Loucy (cell line): Measurements from ENCODE around the gene CCDC51.

Source experiments
- H2AFZ ChIP-seq: fragments of 200-600 bp; sonication (generic); 2 replicates; pipeline ENCODE4 v1.6.0; 2016; ENCODE audit warnings: antibody characterized with exemption, mild to moderate bottlenecking, low read length, moderate library complexity
- H3F3A ChIP-seq: fragments of 200-600 bp; 2 replicates; pipeline ENCODE4 v1.6.0; 2016; ENCODE audit warnings: antibody characterized with exemption, low read depth, mild to moderate bottlenecking
- H3K27me3 ChIP-seq: fragments of 200-600 bp; sonication (generic); 2 replicates; pipeline ENCODE4 v1.6.1; 2014; ENCODE audit warnings: low read length, mild to moderate bottlenecking; ENCODE audit not compliant: insufficient read depth, poor library complexity, severe bottlenecking
- H3K36me3 ChIP-seq: fragments of 200-600 bp; sonication (generic); 2 replicates; pipeline ENCODE4 v1.6.1; 2016; ENCODE audit warnings: low read length; ENCODE audit not compliant: insufficient read depth
- H3K4me1 ChIP-seq: fragments of 200-600 bp; sonication (generic); 2 replicates; pipeline ENCODE4 v1.5.1; 2014; ENCODE audit warnings: low read length, mild to moderate bottlenecking; ENCODE audit not compliant: insufficient read depth, poor library complexity, severe bottlenecking
- H3K4me2 ChIP-seq: fragments of 200-600 bp; sonication (generic); 2 replicates; pipeline ENCODE4 v1.6.0; 2014; ENCODE audit warnings: antibody characterized with exemption, low read length, low read depth, mild to moderate bottlenecking; ENCODE audit not compliant: poor library complexity, severe bottlenecking
- H3K4me3 ChIP-seq: fragments of 200-600 bp; sonication (generic); 2 replicates; pipeline ENCODE4 v1.5.1; 2014; ENCODE audit warnings: low read length, mild to moderate bottlenecking, mixed read lengths; ENCODE audit not compliant: poor library complexity, severe bottlenecking
- H3K79me2 ChIP-seq: fragments of 200-600 bp; sonication (generic); 2 replicates; pipeline ENCODE4 v1.6.1; 2014; ENCODE audit warnings: low read length; ENCODE audit not compliant: insufficient read depth
- H3K9ac ChIP-seq: fragments of 200-600 bp; sonication (generic); 2 replicates; pipeline ENCODE4 v1.6.0; 2014; ENCODE audit warnings: mild to moderate bottlenecking, low read depth, low read length, moderate library complexity; ENCODE audit not compliant: poor library complexity, severe bottlenecking
- H3K9me2 ChIP-seq: fragments of 200-600 bp; sonication (generic); replicated peaks from 2 replicates; pipeline ENCODE4 v1.6.1; 2016; ENCODE audit warnings: low read depth, low read length, mixed read lengths
- H3K9me3 ChIP-seq: fragments of 200-600 bp; sonication (generic); 2 replicates; pipeline ENCODE4 v1.6.1; 2014; ENCODE audit warnings: mild to moderate bottlenecking, antibody characterized with exemption, low read length, low read depth; ENCODE audit not compliant: insufficient read depth
- H4K20me1 ChIP-seq: fragments of 200-600 bp; sonication (generic); 2 replicates; pipeline ENCODE4 v1.6.0; 2014; ENCODE audit warnings: antibody characterized with exemption, low read length, mild to moderate bottlenecking; ENCODE audit not compliant: insufficient read depth, poor library complexity, severe bottlenecking
- CTCF ChIP-seq: fragments of 200-600 bp; sonication (generic); conservative IDR thresholded peaks from 2 replicates; pipeline ENCODE4 v1.5.1; 2014; ENCODE audit warnings: mild to moderate bottlenecking, antibody characterized with exemption, low read length
- EZH2phosphoT487 ChIP-seq: fragments of 200-600 bp; IDR thresholded peaks from 2 replicates; pipeline ENCODE4 v1.6.1; 2018; ENCODE audit warnings: antibody characterized with exemption, mild to moderate bottlenecking, moderate library complexity, borderline replicate concordance

Gene CCDC51

GRCh38 chr3:48399387-48400172 is 40.3 kb downstream of the CCDC51 start:
- Histone ChIP-seq H3K4me2 (no peak overlapping the region), H3K36me3 (peaks cover 12% of the 10 kb centered on the region; the same call in 1 of the 2 replicates), H3K9me3 (no peaks in the 10 kb centered on the region), H3K4me3 (no peak overlapping the region), H3K9me2 (no peaks in the 10 kb centered on the region), H3F3A (no peaks in the 10 kb centered on the region), H2AFZ (no peak overlapping the region), H3K9ac (no peak overlapping the region), H3K79me2 (no peaks in the 10 kb centered on the region), H3K27me3 (no peaks in the 10 kb centered on the region), H4K20me1 (no peaks in the 10 kb centered on the region), H3K4me1 (peaks cover 12% of the 10 kb centered on the region)
- no peak for TF ChIP-seq CTCF
- no peak for TF ChIP-seq EZH2phosphoT487

GRCh38 chr3:48398701-48399386 is 41.1 kb downstream of the CCDC51 start:
- H3K4me2 ChIP-seq, result no peak overlapping the region
- H3K9me3 ChIP-seq, result no peaks in the 10 kb centered on the region
- no peaks in the 10 kb centered on the region for H3K9me2 ChIP-seq
- TF ChIP-seq EZH2phosphoT487, result no peak
- no peak for TF ChIP-seq CTCF
- no peak overlapping the region for H2AFZ ChIP-seq
- H3K4me1 ChIP-seq, result peaks cover 12% of the 10 kb centered on the region
- H3K4me3 ChIP-seq, result no peak overlapping the region
- no peaks in the 10 kb centered on the region for H3K27me3 ChIP-seq
- H4K20me1 ChIP-seq, result no peaks in the 10 kb centered on the region
- H3K79me2 ChIP-seq, result no peaks in the 10 kb centered on the region
- no peaks in the 10 kb centered on the region for H3F3A ChIP-seq
- no peak overlapping the region for H3K9ac ChIP-seq
- peaks cover 5% of the 10 kb centered on the region; the same call in 1 of the 2 replicates for H3K36me3 ChIP-seq

- peak overlapping the region; percentile 14 for H3K9ac ChIP-seq
- H3K9me3 ChIP-seq, result no peaks in the 10 kb centered on the region
- H3K4me1 ChIP-seq, result peaks cover 12% of the 10 kb centered on the region
- no peak overlapping the region for H3K4me3 ChIP-seq
- no peak for TF ChIP-seq EZH2phosphoT487
- TF ChIP-seq CTCF, result no peak
- H3F3A ChIP-seq, result no peaks in the 10 kb centered on the region
- no peaks in the 10 kb centered on the region for H3K36me3 ChIP-seq
- no peaks in the 10 kb centered on the region for H3K79me2 ChIP-seq
- no peaks in the 10 kb centered on the region for H3K9me2 ChIP-seq
- H2AFZ ChIP-seq, result no peak overlapping the region
- H3K4me2 ChIP-seq, result peak overlapping the region; percentile 18
- no peaks in the 10 kb centered on the region for H3K27me3 ChIP-seq
- H4K20me1 ChIP-seq, result no peaks in the 10 kb centered on the region
These were observed 41.9 kb downstream of the CCDC51 start for GRCh38 chr3:48397767-48398681.
